HuH-7.5 (cell line): ENCODE measurements around the gene SLC9A8.
A peak's percentile ranks its signal among the peaks of the same experiment; 100 is the strongest.
"Not testable (repeated sequence)": the region's sequence is repeated elsewhere in the genome, so short reads cannot be mapped to it uniquely, and the experiment has no call there.

Source experiments
- DNase-seq: peaks from one replicate; pipeline ENCODE4 v3.0.0; 2011; ENCODE audit warnings: low spot score

SLC9A8 gene

GRCh38 chr20:49895474-49896093, 83.0 kb downstream of the SLC9A8 start:
- DNase-seq: not testable (repeated sequence)

GRCh38 chr20:49896204-49896603, 83.6 kb downstream of the SLC9A8 start:
- DNase-seq: no peak

GRCh38 chr20:49899541-49900383, 87.1 kb downstream of the SLC9A8 start:
- no peak for DNase-seq

- DNase-seq: no peak
Observed at GRCh38 chr20:49901588-49901987, 89.0 kb downstream of the SLC9A8 start.

GRCh38 chr20:49904440-49905214, 92.0 kb downstream of the SLC9A8 start:
- no peak for DNase-seq

- no peak for DNase-seq
Observed at GRCh38 chr20:49905415-49906091, 92.9 kb downstream of the SLC9A8 start.

- DNase-seq: no peak
Observed at GRCh38 chr20:49906101-49906604, 93.5 kb downstream of the SLC9A8 start.

- DNase-seq: no peak
Observed at GRCh38 chr20:49906615-49907154, 94.1 kb downstream of the SLC9A8 start.

GRCh38 chr20:49907405-49908257, 95.0 kb downstream of the SLC9A8 start:
- no peak for DNase-seq

GRCh38 chr20:49908258-49908565, 95.6 kb downstream of the SLC9A8 start:
- no peak for DNase-seq

- peak; percentile 66 for DNase-seq
Observed at GRCh38 chr20:49909499-49910339, 97.1 kb downstream of the SLC9A8 start.

GRCh38 chr20:49910340-49910706, 97.7 kb downstream of the SLC9A8 start:
- DNase-seq: peak; percentile 1

- DNase-seq: no peak
Observed at GRCh38 chr20:49913399-49914047, 100.9 kb downstream of the SLC9A8 start.

GRCh38 chr20:49914310-49915117, 101.9 kb downstream of the SLC9A8 start:
- no peak for DNase-seq

- no peak for DNase-seq
Observed at GRCh38 chr20:49915118-49915379, 102.4 kb downstream of the SLC9A8 start.

GRCh38 chr20:49915380-49916145, 102.9 kb downstream of the SLC9A8 start, which contains the start of gene SPATA2:
Gene SPATA2 (minus strand): TSS chr20:49915529. CDS start chr20:49908490, 7,039 bp downstream.
- peak; percentile 96 for DNase-seq

- peak; percentile 97 for DNase-seq
Observed at GRCh38 chr20:49916146-49917002, 103.7 kb downstream of the SLC9A8 start.
